HG02970 (cell line): ENCODE measurements around the gene DENND2D.

ENCODE experiments used
- ATAC-seq: cut with Tn5 transposase; IDR thresholded peaks from one replicate; pipeline ENCODE4 v1.9.1; 2021; ENCODE audit warnings: mild to moderate bottlenecking, moderate library complexity, moderate number of reproducible peaks; ENCODE audit not compliant: unreplicated experiment, low FRiP score

DENND2D gene, protein sequence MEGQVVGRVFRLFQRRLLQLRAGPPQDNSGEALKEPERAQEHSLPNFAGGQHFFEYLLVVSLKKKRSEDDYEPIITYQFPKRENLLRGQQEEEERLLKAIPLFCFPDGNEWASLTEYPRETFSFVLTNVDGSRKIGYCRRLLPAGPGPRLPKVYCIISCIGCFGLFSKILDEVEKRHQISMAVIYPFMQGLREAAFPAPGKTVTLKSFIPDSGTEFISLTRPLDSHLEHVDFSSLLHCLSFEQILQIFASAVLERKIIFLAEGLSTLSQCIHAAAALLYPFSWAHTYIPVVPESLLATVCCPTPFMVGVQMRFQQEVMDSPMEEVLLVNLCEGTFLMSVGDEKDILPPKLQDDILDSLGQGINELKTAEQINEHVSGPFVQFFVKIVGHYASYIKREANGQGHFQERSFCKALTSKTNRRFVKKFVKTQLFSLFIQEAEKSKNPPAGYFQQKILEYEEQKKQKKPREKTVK

DNA sequence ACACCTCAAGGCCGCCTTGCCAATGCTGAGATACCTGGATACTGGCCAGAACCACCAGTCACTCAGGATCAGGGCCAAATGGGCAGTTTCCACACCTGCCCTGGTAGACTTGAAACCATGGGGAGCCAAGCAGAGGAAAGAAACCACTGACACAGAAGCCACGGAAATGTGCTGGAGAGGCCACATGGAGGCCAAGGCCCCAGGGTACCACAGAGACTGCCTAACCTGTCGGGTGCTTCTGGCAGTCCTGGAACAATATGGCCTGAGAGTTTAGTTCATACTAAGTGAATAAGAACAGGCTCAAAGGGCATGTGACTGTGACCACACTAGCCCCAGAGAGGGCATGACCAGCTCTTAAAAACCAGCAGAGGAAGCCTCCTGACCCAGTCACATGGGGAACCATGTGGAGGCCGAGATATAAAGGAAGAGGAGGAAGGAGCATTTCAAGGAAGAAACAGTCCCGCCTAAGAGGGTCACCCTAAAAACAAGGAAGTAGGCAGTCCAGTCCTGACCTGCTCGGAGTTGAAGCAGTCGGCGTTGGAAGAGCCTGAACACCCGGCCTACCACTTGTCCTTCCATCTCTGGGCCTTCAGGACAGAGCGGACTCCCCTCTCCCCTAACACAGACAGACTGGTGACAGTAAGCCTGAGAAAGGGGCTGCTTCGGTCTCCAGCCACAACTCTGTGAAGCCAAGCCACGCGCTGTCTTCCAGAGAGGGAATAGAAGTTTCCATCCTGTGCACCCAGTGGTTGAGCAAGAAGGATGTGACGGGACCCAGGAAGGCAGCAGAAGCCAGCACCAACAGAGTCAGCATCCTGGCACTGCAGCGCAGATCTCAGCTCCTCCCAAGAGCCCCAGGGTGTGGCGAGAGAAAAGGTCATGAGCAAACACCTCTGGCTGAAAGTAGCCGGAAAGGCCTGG lies at the start of gene DENND2D:
Gene DENND2D, minus strand, starts transcription at position 766 of the 921 bp plus-strand sequence. Its CDS starts 187 bp downstream, at position 579.
- no peak for ATAC-seq

DNA sequence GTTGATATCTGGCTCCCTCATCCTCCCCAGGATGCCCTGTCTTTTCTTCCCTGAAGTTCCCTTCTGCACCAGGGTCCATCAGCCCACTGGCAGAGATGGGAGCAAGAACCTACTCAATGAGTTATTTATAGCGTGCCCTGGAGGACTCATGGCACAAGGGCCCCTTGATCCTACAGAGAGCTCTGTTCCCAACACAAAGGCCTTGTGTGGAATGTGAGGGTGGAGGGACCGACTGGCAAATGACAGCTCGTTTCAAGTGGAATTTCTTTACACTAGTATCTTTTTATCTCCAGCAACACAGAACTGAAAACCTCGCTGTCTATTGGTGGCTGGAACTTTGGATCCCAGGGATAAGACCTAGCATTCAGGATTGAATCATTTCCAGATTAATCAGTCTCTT lies 49.5 kb upstream of the DENND2D start:
- no peak for ATAC-seq

DNA sequence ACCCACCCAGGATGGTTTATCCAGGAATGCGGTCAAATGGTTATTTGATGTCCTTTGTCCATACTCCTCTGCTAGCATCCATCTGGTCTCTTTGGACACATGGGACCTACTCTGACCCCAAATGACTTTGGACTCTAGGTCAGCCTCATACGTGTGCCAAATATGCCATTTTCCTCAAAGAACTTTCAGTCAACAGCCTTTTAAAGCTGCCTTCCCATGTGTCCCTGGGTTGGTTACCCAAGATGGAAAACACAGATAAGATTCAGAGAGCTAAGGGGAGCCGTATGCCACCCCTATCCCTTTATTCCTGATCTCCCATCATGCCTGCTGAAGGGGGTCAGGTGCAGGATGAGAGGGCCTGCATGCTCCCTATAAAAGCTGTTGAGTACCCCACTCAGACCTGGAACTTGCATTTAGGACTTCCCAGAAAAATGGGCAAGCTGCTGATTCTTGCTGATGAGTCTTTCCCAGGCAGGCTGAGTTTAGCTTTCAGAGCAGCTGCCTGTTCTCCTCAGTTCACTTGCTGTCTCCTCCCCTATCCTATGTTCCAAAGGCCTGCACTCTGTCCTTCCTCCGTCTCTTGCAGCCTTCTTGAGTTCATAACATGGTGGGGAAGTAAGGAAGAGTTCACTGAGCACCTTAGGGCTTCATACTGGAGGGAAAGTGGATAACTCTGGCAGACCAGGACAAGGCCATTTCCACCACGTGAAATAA lies 46.8 kb upstream of the DENND2D start:
- ATAC-seq = no peak

DNA sequence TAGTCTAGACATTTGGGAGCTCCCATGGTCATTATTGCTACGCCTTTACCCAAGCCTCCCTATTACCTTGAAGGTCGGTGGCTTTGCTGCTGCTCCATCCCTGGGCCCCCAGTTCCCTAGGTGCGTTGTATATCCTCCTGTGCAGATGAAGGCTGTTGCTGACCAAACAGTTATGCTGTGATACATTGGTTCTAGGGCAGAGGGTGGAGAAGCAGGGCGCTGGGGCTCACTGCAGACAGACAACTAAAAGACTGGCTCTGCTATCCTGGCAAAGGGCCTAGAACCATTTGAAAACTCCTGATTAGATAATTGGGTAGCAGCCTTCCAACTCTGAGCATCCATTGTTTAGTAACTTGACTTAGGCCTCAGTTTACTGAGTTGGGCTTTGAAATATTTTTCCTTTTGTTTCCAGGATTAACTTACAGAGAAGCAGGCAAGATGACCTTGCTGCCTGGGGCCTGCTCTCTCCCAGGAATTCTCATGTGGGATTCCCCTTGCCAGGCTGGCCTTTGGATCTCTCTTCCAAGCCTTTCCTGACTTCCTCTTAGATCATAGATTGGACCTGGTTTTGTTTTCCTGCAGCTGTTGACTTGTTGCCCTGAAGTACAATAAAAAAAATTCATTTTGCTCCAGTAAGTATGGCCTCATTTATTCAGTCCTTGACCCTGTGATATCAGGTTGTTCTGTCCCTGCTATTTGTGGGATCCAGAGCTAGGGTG lies 42.5 kb upstream of the DENND2D start:
- ATAC-seq = no peak

DNA sequence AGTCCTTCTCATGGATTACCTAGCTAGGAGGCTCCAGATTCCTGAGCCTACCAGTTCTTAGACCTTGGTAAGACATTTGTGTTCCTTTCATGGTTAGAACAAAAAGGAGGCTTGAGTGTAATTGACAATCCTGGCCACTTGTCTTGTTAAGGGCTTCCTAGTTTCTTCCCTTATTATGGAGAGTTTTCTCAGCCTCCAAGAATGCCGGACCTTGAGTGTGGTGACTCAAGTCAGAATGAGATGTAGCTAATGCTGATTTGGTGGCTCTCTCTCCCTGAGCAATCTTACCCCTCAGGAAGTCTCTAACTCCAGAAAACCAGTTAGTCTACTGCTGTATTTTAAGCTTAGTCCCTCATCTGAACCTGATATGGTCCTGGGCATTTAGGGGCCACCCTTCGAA lies 41.4 kb upstream of the DENND2D start:
- no peak for ATAC-seq

DNA sequence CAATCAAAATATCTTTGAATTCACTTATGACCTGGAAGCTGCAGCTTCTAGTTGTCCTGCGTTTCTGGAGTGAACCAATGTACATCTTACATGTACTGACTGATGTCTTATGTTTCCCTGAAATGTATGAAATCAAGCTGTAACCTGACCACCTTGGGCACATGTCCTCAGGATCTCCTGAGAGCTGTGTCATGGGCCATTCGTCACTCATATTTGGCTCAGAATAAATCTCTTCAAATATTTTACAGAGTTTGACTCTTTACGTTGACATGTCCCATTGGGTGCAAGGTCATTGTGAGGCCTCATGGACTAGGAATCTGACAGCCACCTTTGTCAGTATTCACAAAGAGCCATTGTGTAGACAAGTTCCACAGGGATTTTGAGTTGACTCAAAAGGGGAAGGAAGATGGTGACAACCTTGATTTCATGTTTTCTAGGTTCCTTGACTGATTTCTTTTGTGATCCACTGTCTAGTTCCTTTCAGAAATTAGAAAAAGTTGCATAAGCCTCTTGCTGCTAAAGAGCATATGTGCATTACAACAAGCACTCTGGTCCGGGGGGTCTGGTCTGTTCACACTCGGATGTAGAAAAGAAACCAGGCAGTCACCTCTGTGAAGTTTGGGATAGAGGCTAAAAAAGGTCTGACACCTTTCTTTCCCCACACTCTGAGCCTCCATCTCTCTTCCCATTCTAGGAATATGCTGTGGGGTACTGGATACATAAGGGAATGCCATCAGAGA lies 37.8 kb upstream of the DENND2D start:
- ATAC-seq = no peak

DNA sequence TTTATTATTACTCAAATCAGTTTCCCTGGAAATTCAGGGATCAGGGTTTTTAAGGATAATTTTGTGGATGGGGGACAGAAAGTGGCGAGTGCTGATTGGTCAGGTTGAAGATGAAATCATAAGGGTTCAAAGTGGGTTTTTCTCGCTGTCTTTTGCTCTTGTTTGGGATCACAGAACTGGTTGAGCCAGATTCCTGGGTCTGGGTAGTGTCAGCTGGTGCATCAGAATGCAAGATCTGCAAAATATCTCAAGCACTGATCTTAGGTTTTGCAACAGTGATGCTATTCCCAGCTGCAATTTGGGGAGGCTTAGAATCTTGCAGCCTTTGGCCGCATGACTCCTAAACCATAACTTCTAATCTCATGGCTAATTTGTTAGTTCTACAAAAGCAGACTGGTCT lies 36.4 kb upstream of the DENND2D start:
- no peak for ATAC-seq

DNA sequence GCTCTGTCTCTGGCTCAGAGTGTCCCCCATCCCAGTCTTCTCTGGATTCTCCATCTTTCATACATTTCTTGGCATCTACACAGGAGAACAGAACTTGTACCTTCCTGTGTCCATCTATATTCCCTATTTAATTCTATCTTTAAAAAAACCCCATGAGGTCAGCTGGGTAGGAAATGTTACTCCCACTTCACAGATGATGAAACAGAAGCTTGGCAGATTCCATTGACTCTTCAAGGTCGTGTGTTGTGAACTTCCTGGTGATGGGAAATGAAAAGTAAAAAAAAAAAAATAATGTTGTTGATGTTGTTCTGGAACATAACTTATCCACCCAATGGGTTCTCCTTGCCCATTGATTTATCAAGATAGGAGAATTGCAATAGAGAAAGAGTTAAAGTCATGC lies 35.9 kb upstream of the DENND2D start:
- ATAC-seq = no peak

DNA sequence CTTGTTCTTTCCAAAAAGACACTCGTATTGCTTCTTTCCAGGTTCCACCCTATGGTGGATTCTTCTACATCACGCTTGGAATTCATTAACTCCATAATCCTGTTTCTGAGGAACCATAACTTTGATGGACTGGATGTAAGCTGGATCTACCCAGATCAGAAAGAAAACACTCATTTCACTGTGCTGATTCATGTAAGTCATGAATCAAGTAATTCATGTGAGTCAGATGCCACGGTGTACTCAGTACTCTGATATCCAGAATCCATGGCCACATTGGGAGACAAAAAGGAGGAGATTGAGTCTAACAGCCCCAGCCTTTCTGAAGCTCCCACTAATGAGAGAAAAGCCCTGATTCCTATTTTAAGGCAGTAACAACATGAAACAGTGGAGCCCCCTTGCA lies 34.4 kb upstream of the DENND2D start:
- ATAC-seq = no peak

DNA sequence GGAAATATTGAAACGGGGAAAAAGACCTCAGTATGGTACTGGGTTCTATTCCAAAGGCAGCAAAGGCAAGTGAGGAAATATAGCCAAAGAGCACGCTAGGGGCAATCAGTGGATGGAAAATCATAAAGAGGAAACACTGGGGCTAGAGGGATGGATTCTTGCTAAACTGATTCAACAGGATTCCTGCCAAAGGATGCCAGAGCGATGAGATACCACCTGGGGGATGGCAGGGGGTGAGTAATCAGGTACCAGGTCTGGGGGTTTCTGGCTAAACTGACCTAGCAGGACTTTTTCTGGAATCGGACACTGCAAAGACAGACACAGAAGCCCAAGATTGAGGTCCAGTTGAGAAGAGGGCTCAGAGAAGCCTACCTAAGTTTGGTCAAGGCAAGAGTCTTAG lies 33.8 kb upstream of the DENND2D start:
- ATAC-seq = no peak

DNA sequence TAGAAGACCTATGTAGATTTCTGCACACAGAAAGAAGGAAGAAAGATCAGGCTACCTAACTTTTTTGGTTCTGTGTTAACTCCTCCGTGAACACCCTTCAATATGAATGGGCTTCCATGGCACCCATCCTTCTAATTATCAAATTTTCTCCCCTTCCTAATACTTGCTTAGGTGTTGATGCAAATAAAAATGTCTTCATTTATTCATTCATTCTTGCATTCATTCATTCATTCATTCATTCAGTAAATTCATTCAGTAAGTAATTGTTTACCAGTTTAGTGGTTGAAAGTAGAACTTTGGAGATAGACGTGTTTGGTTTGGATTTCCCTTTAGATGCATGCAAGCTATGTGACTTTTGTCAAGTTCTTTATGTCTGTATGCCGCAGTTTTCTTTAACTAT lies 31.7 kb upstream of the DENND2D start:
- ATAC-seq = no peak

DNA sequence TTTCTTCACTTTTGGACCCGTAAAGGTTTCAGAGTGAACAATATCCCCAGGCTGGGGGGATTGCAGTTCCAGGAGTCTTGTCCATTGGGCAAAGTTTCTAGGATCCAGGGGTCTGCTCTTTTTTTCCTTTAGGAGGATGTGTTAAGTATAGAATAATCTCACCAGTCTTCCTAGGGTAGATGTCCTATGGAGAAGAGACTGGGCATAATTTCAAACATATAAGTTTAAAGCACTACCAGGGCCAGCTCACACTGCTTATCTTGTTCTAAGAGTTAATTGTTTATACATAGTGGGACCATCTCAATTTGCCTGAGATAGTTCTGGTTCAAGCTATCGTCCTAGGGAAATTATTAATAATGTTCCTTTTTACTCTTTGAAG lies 28.3 kb upstream of the DENND2D start:
- no peak for ATAC-seq

DNA sequence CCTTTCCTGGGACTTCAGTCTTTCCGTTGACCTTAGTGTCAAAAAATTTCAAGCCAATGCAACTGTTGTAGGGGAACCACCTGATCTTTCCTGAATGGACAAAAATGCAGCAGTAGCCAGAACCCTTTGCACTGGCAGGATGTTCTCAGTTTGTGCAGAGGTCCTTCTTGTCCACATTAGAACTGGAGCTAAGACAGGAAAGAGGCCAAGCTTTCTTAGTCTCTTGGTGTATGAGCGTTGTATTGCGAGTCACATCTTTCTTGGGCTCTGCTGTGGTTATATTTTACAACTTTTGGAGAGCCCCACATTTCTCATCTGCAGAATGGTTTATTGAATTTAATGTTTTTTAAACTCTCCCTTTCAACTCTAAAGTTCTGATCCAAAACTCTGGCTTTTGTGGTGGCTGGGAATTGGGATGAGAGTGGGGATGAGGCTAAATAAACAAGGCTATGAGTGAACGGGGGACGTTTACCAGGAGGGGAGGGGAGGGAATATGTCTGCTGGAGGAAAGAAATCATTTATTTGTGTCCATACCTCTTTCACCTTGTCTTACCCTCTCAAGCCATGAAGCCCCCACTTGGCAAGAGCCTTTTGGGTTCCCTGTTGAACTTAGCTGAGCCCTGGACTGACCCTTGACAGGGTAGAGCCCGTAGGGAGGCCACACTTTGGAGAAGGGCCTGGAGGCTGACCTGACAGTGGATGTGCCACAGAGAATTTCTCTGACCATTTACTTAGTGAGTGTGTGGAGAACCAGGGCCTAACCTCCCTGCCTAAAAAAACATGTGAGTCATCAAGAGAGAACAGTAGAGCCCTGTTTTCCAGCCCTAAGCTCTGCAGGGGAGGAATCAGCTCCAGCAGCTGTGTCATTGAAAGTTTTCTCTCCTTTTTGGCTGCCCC lies 27.7 kb upstream of the DENND2D start:
- ATAC-seq = no peak

DNA sequence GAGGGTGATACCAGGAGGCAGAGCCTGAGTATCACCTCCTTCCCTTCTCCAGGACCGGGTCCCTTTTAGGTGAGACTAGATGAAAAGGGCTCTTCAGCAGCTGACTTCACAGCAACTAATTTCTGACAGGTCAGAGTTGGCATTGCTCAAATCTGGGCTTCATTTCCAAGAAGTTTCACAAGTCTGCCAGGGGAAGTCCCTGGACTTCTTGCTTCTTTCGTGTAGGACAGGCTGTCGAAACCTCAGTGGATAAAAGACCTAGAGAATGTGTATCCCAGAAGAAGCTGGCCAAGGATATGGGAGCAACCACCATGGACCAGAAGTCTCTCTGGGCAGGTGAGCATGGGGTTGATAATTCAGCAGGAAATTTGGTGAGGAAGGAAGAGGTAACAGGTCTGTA lies 27.0 kb upstream of the DENND2D start, which contains the start of gene CHI3L2:
Gene CHI3L2, plus strand, starts transcription at position 280 of the 400 bp plus-strand sequence. Its CDS starts 17 bp downstream, at position 297.
- no peak for ATAC-seq

DNA sequence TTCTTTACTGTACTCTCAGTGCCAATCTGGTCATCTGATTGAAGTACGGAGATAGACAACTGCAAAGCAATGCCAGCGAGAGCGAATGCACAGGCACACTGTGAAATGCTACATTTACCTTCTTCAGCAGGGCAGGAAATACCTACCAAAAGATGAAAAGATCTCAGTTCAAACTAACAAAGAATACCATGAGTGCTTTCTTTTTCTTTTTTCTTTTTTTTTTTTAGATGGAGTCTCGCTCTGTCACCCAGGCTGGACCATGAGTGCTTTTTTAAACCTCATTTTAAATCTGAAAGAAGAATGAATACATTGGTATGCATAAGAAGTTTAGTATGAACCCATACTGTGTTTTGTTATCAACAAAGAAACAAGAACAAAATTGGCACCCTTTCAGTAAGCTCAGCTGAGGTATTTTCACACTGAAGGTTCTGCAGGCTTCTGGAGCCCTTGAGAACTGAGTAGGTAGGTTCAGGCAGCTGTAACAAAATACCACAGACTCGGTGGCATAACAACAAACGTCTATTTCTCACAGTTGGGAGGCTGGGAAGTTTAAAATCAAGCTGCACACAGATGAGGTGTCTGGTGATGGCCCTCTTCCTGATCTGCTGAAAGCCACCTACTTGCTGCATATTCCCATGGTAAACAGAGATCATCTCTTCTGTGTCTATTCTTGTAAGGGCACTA lies 25.4 kb upstream of the DENND2D start:
- ATAC-seq = no peak

DNA sequence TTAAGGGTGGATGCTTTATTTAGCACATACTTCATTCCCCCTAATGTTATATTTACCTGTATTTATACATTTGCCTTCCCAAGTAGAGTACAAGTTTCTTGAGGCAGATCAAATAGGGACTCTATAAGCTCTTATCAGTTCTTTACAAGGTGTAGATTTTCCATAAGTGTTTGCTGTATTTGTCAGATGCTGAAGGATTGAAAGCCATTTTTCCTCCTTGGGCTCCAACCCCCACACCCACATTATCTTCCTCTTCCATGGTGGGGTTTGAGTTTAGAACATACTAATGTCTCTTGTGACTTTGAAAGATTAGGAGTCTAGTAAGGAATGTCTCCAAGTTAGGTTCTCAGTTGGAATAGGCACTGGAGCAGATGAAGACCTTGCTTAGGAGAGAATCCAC lies 24.6 kb upstream of the DENND2D start:
- no peak for ATAC-seq

DNA sequence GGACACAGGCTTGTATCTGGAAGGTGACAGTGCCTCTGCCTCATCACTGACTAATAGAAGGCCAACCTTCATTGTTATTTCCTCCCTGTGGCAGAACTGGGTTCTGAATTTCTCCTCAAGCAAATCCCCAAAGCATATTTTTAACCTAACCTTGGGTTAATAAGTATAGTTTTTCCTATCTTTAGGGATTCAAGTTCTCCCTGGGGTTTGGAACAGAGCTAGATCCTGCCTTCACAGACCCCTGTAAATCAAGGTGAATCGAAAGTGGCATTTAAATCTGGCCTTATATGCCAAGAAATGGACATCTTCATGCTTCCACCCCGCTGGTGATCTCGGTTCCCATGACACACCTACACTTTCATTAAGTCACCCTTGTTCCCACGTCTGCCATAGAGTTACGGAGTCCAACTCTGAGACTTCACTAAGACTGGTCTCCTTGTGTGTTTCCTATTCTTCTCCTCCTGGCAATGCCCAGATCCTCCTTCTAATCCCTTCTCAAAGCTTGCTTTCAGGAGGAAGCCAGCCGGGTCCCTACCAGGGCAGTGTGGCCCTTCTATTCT lies 22.8 kb upstream of the DENND2D start:
- no peak for ATAC-seq
